PFSK-1 (cell line): ENCODE results near the gene NUDC.

Source experiments
- FOXP2 ChIP-seq: optimal IDR thresholded peaks from 2 replicates; pipeline ENCODE3; 2011; ENCODE audit warnings: borderline replicate concordance, control low read depth, inconsistent platforms; ENCODE audit not compliant: insufficient read depth; ENCODE audit errors: extremely low read length, extremely low read depth
- POLR2AphosphoS5 ChIP-seq: IDR thresholded peaks from 2 replicates; pipeline ENCODE4 v1.6.1; 2012; ENCODE audit warnings: low read depth, mild to moderate bottlenecking, control low read depth, low read length, moderate library complexity
- REST ChIP-seq, 2 experiments: IDR thresholded peaks; 2 replicates each; pipeline versions ENCODE4 v1.6.1 to v1.8.0; 2011 to 2012; ENCODE audit warnings: low read depth in 2 of 2, low read length in 2 of 2, control low read depth in 1 of 2, inconsistent platforms in 1 of 2, mild to moderate bottlenecking in 1 of 2, moderate library complexity in 1 of 2; ENCODE audit not compliant: insufficient read depth in 1 of 2
- SIN3A ChIP-seq: IDR thresholded peaks from 2 replicates; pipeline ENCODE4 v1.6.1; 2012; ENCODE audit warnings: mild to moderate bottlenecking, low read length, moderate library complexity, borderline replicate concordance; ENCODE audit not compliant: insufficient read depth
- TAF1 ChIP-seq: IDR thresholded peaks from 2 replicates; pipeline ENCODE4 v1.6.1; 2012; ENCODE audit warnings: low read length, control low read depth, borderline replicate concordance; ENCODE audit not compliant: insufficient read depth

NUDC gene

DNA sequence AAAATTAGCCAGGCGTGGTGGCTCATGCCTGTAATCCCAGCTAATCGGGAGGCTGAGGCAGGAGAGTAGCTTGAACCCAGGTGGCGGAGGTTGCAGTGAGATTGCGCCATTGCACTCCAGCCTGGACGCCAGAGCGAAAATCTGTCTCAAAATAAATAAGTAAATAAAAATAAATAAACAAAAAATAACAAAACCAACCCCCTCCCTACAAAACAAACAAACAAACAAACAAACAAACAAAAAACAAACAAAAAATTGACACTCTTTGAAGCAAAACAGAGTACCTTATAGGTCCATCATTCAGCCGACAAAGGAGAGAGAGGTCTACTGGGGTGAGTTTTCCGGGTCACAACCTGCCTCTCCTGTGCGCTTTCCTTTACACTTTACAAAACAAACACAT is 44.1 kb downstream of the NUDC start:
- no peak for TF ChIP-seq TAF1
- TF ChIP-seq POLR2AphosphoS5: no peak
- TF ChIP-seq FOXP2: no peak
- TF ChIP-seq REST (IDR thresholded peaks at IDR 0.05; ENCODE audit: insufficient read depth in 1 of 2, low read depth in 2 of 2, low read length in 2 of 2): no peak
- no peak for TF ChIP-seq SIN3A

DNA sequence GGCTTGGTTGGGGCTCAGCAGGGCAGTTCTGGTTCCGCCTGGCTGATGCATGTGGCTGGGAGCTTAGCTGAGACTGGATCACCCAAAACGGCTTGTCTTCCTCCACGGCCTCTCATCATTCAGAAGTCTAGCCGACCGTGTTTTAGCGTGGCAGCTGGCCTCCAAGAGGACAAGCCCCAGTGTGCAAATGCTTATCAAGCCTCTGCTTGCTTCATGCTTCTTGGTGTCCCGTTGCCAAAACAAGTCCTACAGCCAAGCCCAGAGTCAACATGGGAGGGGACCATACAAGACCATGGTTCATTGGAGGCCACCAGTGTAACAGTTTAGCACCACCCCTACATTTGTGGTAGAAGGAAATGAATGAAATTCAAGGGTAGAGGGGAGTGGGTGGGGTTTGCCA is 49.3 kb downstream of the NUDC start:
- TF ChIP-seq TAF1 (no peak), REST (IDR thresholded peaks at IDR 0.05; ENCODE audit: insufficient read depth in 1 of 2, low read depth in 2 of 2, low read length in 2 of 2) (no peak), FOXP2 (no peak), SIN3A (no peak), POLR2AphosphoS5 (no peak)

DNA sequence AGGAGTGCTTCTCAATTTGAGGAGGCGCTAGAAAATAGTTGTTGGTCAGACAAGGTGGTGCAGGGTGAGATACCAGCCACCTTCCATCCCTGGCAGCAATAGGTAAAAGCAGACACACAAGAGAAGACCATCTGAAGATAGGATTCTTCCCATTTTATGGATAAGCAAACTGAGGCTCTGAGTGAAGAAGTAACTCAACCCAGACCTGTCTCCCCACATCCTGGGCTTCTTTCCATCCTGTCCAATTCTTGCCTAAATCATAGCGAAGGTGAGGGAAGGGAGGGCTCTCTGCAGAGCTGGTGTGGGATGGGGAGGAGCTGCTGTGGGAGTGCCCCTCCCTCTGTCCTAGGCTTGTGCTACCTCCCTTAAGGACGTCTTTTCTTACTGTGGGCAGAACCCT is 50.0 kb downstream of the NUDC start:
- TF ChIP-seq TAF1: no peak
- no peak for TF ChIP-seq FOXP2
- TF ChIP-seq REST (IDR thresholded peaks at IDR 0.05; ENCODE audit: insufficient read depth in 1 of 2, low read depth in 2 of 2, low read length in 2 of 2): no peak
- no peak for TF ChIP-seq POLR2AphosphoS5
- TF ChIP-seq SIN3A: no peak

- no peak for TF ChIP-seq POLR2AphosphoS5
- TF ChIP-seq SIN3A: no peak
- no peak for TF ChIP-seq FOXP2
- TF ChIP-seq TAF1: no peak
- TF ChIP-seq REST (IDR thresholded peaks at IDR 0.05; ENCODE audit: insufficient read depth in 1 of 2, low read depth in 2 of 2, low read length in 2 of 2): no peak
These were observed 50.8 kb downstream of the NUDC start for GRCh38 chr1:26972390-26972789.

DNA sequence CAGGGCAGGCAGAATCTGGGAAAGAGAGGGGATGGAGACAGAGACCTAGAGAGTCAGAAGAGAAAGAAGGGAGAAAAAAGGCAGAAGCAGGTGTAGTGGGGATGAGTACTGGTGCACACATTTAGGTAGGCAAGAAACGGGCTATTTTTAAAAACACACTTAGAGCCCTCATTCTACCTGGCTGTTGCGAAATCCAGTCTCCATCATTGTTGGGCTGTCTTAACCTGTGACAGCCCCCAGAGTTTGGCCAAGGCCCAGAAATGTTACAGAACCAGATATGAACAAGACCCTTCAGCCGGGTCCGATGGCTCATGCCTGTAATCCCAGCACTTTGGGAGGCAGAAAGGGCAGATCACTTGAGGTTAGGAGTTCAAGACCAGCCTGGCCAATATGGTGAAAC is 51.3 kb downstream of the NUDC start:
- TF ChIP-seq REST (IDR thresholded peaks at IDR 0.05; ENCODE audit: insufficient read depth in 1 of 2, low read depth in 2 of 2, low read length in 2 of 2): no peak
- TF ChIP-seq POLR2AphosphoS5: no peak
- TF ChIP-seq FOXP2: no peak
- TF ChIP-seq SIN3A: no peak
- TF ChIP-seq TAF1: no peak
